ENCODE data around the gene JMJD7. TPM values are rescaled to one million over a fixed set of nuclear protein-coding genes. Genes with fewer than 3 reads are reported as not detected.

The JMJD7 gene
- total and polyA plus RNA-seq, 9 of the 15 experiments (the other 6 are each of a cell fraction or from before 2014, with no cell fraction given): 1.2 to 13.9 (median 6.1) TPM

GRCh38 chr15:41827880-41828806, at the start of gene JMJD7 (continued):
- TF ChIP-seq, protein P1, sequence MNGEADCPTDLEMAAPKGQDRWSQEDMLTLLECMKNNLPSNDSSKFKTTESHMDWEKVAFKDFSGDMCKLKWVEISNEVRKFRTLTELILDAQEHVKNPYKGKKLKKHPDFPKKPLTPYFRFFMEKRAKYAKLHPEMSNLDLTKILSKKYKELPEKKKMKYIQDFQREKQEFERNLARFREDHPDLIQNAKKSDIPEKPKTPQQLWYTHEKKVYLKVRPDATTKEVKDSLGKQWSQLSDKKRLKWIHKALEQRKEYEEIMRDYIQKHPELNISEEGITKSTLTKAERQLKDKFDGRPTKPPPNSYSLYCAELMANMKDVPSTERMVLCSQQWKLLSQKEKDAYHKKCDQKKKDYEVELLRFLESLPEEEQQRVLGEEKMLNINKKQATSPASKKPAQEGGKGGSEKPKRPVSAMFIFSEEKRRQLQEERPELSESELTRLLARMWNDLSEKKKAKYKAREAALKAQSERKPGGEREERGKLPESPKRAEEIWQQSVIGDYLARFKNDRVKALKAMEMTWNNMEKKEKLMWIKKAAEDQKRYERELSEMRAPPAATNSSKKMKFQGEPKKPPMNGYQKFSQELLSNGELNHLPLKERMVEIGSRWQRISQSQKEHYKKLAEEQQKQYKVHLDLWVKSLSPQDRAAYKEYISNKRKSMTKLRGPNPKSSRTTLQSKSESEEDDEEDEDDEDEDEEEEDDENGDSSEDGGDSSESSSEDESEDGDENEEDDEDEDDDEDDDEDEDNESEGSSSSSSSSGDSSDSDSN (IDR thresholded peaks at IDR 0.05; ENCODE audit: borderline replicate concordance in 1 of 2, low read depth in 2 of 2, low read length in 2 of 2): no peak
- TF ChIP-seq ATF1 (CRISPR knock-in tag; IDR thresholded peaks at IDR 0.05) (no peak; the same call in 1 of the 2 replicates), ATF1 (tag; IDR thresholded peaks at IDR 0.05) (peak; percentile 76; the same call in 1 of the 2 replicates), PHF8 (IDR thresholded peaks at IDR 0.05; ENCODE audit: borderline replicate concordance, low read length) (peak; percentile 91), ZNF436 (CRISPR knock-in tag; IDR thresholded peaks at IDR 0.05) (no peak), FOSL1 (tag; conservative IDR thresholded peaks at IDR 0.05) (no peak), E4F1 (CRISPR knock-in tag; IDR thresholded peaks at IDR 0.05; ENCODE audit: borderline replicate concordance) (no peak), MXI1 (IDR thresholded peaks at IDR 0.05; ENCODE audit: low read depth, low read length) (no peak; the same call in 1 of the 2 replicates), HSF4 (CRISPR knock-in tag; IDR thresholded peaks at IDR 0.05; ENCODE audit: borderline replicate concordance) (no peak), ZHX1 (conservative IDR thresholded peaks at IDR 0.05; ENCODE audit: low read length) (no peak), TBP (optimal IDR thresholded peaks at IDR 0.05; ENCODE audit: low read depth, low read length) (peak; percentile 22), NCOA1 (IDR thresholded peaks at IDR 0.05; ENCODE audit: low read depth) (0 out of 2 replicates have a peak, but pooled peaks have one; percentile 21), POLR2H (tag; IDR thresholded peaks at IDR 0.05; ENCODE audit: low read depth) (no peak), OTX1 (CRISPR knock-in tag; IDR thresholded peaks at IDR 0.05) (no peak)
- TF ChIP-seq, protein P2, sequence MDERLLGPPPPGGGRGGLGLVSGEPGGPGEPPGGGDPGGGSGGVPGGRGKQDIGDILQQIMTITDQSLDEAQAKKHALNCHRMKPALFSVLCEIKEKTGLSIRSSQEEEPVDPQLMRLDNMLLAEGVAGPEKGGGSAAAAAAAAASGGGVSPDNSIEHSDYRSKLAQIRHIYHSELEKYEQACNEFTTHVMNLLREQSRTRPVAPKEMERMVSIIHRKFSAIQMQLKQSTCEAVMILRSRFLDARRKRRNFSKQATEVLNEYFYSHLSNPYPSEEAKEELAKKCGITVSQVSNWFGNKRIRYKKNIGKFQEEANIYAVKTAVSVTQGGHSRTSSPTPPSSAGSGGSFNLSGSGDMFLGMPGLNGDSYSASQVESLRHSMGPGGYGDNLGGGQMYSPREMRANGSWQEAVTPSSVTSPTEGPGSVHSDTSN (CRISPR knock-in tag; IDR thresholded peaks at IDR 0.05; ENCODE audit: low read depth): no peak
- TF ChIP-seq, protein P2 (tag; conservative IDR thresholded peaks at IDR 0.05; ENCODE audit: low read depth): no peak
